Neural crest cell (in vitro differentiated cells): ENCODE data around the gene CDK9. TPM values are rescaled to one million over a fixed set of nuclear protein-coding genes. Genes with fewer than 3 reads are reported as not detected.

ENCODE experiments used
- DNase-seq: peaks from one replicate; pipeline ENCODE4 v3.0.0; 2021; ENCODE audit warnings: low read depth, mixed read lengths, low spot score
- H3K27ac Mint-ChIP-seq: one replicate; pipeline ENCODE4 v1.8.0; 2021; ENCODE audit warnings: mild to moderate bottlenecking, mixed read lengths; ENCODE audit not compliant: unreplicated experiment
- H3K27me3 Mint-ChIP-seq: 2 replicates; pipeline ENCODE4 v1.8.0; 2021; ENCODE audit warnings: low read depth, mild to moderate bottlenecking, mixed read lengths
- H3K36me3 Mint-ChIP-seq: 2 replicates; pipeline ENCODE4 v1.8.0; 2021; ENCODE audit warnings: low read depth, mild to moderate bottlenecking, mixed read lengths
- H3K4me1 Mint-ChIP-seq: 2 replicates; pipeline ENCODE4 v1.8.0; 2021; ENCODE audit warnings: mixed read lengths
- H3K4me3 Mint-ChIP-seq: one replicate; pipeline ENCODE4 v1.8.0; 2021; ENCODE audit warnings: mild to moderate bottlenecking, mixed read lengths
- H3K9me3 Mint-ChIP-seq: 2 replicates; pipeline ENCODE4 v1.8.0; 2021; ENCODE audit warnings: mixed read lengths
- total RNA-seq: library from RNA; stranded (reverse); gene quantifications from 2 replicates; pipeline ENCODE4 v1.2.1, GENCODE V29; 2021
- TF ChIP-seq, protein P1 (sequence below): fragments of 200-600 bp; sonication (generic); conservative IDR thresholded peaks from 2 replicates; pipeline ENCODE4 v1.5.0; 2021; ENCODE audit warnings: antibody characterized with exemption, mild to moderate bottlenecking

Gene CDK9
- total RNA-seq, 1 donor from 2014 or later = 84.8 TPM

DNA sequence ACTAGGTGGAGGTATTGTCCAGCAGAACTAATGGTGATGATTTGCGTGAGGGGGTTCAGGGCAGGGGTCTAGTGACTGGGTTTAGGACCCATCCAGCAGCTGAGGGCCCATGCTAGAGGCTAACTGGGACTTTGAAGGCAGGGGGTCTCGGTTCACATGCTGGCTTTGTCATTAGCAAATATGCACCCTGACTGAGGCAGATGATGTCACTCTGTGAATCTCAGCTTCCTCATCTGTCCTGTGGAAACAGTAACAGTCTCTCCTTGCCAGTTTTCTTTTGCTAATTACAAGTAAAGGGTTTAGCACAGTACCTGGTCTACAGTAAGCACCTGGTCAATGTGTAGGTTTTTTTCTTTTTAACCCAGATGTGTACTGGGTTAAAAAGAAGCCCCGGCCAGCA, 12.6 kb upstream of the CDK9 start:
- TF ChIP-seq, protein P1, sequence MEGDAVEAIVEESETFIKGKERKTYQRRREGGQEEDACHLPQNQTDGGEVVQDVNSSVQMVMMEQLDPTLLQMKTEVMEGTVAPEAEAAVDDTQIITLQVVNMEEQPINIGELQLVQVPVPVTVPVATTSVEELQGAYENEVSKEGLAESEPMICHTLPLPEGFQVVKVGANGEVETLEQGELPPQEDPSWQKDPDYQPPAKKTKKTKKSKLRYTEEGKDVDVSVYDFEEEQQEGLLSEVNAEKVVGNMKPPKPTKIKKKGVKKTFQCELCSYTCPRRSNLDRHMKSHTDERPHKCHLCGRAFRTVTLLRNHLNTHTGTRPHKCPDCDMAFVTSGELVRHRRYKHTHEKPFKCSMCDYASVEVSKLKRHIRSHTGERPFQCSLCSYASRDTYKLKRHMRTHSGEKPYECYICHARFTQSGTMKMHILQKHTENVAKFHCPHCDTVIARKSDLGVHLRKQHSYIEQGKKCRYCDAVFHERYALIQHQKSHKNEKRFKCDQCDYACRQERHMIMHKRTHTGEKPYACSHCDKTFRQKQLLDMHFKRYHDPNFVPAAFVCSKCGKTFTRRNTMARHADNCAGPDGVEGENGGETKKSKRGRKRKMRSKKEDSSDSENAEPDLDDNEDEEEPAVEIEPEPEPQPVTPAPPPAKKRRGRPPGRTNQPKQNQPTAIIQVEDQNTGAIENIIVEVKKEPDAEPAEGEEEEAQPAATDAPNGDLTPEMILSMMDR = no peak
- no peaks in the 10 kb centered on the region for H3K36me3 Mint-ChIP-seq

DNA sequence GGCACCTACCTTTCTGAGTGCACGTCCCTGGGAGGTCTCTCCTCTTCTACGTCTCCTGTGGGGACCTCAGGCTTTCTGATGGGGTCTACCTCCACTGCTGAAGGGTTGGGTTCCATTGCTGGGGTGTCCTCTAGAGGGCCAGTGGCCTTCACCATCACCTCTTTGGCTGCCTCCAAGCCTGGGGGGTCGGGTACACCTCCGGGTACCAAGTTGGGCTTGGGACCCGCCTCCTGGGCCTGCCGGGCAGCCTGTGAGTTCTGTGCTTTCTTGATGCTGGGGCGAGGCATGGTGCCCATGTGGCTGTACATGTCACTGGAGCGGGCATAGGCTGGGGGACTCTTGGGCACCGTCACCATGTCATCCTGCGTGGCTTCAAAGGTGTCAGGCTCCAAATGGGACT, 11.9 kb upstream of the CDK9 start:
- DNase-seq = no peak
- Mint-ChIP-seq H3K27ac (no peak overlapping the region), H3K36me3 (no peaks in the 10 kb centered on the region), H3K4me1 (peaks cover 24% of the 10 kb centered on the region), H3K9me3 (no peaks in the 10 kb centered on the region), H3K4me3 (no peak overlapping the region), H3K27me3 (peaks cover 11% of the 10 kb centered on the region)
- TF ChIP-seq, protein P1 = no peak

More for the DNA sequence above, 12.6 kb upstream of the CDK9 start:
- Mint-ChIP-seq H3K4me3 (no peak overlapping the region), H3K27ac (no peak overlapping the region), H3K9me3 (no peaks in the 10 kb centered on the region), H3K27me3 (peaks cover 11% of the 10 kb centered on the region), H3K4me1 (peaks cover 29% of the 10 kb centered on the region)
- DNase-seq = no peak

DNA sequence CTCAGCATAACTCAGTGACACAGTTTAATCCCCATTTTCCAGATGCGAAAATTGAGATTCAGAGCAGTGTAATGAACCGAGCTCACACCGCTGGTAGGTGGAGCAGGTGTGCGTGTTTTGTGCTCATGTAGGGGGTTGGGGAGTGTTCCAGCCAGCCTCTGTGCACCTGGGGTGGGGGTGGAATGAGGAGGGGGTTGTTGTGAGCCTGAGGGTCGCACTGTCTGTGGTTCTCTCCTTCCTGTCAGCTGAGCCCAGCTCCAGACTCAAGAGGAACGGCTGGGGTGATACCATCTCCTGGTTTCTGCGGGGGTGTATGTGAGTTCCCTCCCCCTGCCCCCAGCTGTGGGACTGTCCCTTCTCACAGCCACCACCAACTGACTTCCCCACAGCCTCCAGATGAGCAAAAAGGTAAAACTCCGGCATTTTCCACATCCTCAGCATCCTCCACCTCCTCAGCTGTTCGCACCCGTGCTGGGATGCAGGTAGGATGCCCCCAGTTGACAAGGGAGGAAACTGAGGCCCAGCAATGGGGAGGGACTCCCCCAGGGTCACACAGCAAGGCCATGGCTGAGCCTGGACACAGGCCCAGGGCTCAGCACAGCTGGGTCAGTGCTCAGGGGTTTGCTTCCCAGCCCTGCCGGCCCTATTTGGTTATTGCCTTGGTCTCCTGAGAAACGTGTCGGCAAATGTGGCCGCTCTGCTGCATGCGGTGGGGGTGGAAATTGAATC, 9.5 kb upstream of the CDK9 start:
- Mint-ChIP-seq H3K4me1 (peaks cover 14% of the 10 kb centered on the region), H3K9me3 (no peaks in the 10 kb centered on the region), H3K4me3 (peak overlapping the region; percentile 15)

DNA sequence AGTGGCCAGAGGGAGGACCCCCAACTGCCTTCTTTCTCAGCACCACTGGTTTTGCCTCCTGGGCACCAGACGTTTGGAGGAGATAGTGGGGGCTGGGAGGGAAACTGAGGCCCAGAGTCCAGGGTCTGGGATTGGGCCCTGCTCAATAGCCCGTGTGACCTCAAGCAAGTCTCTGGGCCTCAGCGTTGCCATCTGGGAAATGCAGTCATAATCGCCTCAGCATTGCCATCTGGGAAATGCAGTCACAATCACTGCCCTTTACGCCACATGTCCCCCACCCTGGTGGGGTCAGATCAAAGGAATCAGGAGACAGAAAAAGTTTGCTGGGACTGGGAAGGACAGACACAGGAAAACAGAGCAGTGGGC, 8.9 kb upstream of the CDK9 start:
- no peak overlapping the region for H3K4me3 Mint-ChIP-seq
- no peaks in the 10 kb centered on the region for H3K36me3 Mint-ChIP-seq
- TF ChIP-seq, protein P1 = no peak

More for the DNA sequence above, 9.5 kb upstream of the CDK9 start:
- H3K27ac Mint-ChIP-seq = no peak overlapping the region
- TF ChIP-seq, protein P1 = no peak
- DNase-seq = no peak
- peaks cover 4% of the 10 kb centered on the region for H3K27me3 Mint-ChIP-seq
- H3K36me3 Mint-ChIP-seq = no peaks in the 10 kb centered on the region

DNA sequence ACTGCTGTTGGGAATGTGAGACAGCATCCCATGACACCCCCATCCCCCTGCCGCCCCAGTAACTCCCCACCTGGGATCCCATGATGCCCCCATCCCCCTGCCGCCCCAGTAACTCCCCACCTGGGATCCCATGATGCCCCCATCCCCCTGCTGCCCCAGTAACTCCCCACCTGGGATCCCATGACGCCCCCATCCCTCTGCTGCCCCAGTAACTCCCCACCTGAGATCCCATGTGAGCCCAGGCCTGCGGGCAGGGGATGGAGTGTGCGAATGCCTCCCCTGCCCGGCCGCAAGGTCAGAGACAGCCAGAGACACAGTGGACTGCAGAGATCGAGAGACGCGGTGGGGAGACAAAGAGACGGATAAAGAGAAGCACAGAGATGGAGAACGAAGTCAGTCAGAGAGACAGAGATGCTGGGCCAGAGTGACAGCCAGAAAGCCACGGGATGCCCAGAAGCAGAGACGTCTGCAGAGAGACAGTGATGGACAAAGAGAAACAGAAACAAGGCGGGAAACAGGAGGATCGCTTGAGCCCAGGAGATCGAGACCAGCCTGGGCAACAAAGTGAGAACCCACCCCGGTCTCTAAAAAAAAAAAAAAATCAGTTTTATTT, 8.4 kb upstream of the CDK9 start:
- H3K9me3 Mint-ChIP-seq = no peaks in the 10 kb centered on the region
- H3K27ac Mint-ChIP-seq = no peak overlapping the region
- no peak for DNase-seq
- H3K4me3 Mint-ChIP-seq = no peak overlapping the region
- no peaks in the 10 kb centered on the region for H3K36me3 Mint-ChIP-seq
- H3K27me3 Mint-ChIP-seq = no peaks in the 10 kb centered on the region
- TF ChIP-seq, protein P1 = no peak
- peaks cover 9% of the 10 kb centered on the region for H3K4me1 Mint-ChIP-seq

More for the DNA sequence above, 8.9 kb upstream of the CDK9 start:
- Mint-ChIP-seq H3K4me1 (peaks cover 9% of the 10 kb centered on the region), H3K27me3 (no peaks in the 10 kb centered on the region), H3K27ac (no peak overlapping the region), H3K9me3 (no peaks in the 10 kb centered on the region)
- DNase-seq = no peak
